Activated T-cell treated with anti-CD3 and anti-CD28 coated beads, Interleukin-2, amount 50 U/mL, for 72 hours (primary cell): ENCODE data around the gene CATSPER1. TPM values are rescaled to one million over a fixed set of nuclear protein-coding genes. Genes with fewer than 3 reads are reported as not detected.
"Not testable (repeated sequence)": the region's sequence is repeated elsewhere in the genome, so short reads cannot be mapped to it uniquely, and the experiment has no call there.

Experiments
- ATAC-seq, 2 donors: fragments of 150-1000 bp; cut with Tn5 transposase; replicated peaks in 1 of 2; 2 replicates each; pipeline ENCODE4 v1.10.0; 2021; ENCODE audit warnings: moderate library complexity in 2 of 2, mild to moderate bottlenecking in 1 of 2
- DNase-seq, 2 donors: peaks; one replicate each; pipeline ENCODE4 v3.0.0; 2021 to 2022; ENCODE audit warnings: mixed read lengths in 1 of 2
- H3K27ac Mint-ChIP-seq: one replicate; pipeline ENCODE4 v1.8.0; 2022; ENCODE audit warnings: mild to moderate bottlenecking, moderate library complexity, mixed read lengths
- H3K27me3 Mint-ChIP-seq: one replicate; pipeline ENCODE4 v1.8.0; 2022; ENCODE audit warnings: low read depth, mixed read lengths
- H3K36me3 Mint-ChIP-seq, 2 donors: one replicate each; pipeline ENCODE4 v1.8.0; 2022; ENCODE audit warnings: mixed read lengths in 2 of 2, mild to moderate bottlenecking in 1 of 2; ENCODE audit not compliant: insufficient read depth in 2 of 2
- H3K4me1 Mint-ChIP-seq: one replicate; pipeline ENCODE4 v1.8.0; 2022; ENCODE audit warnings: low read depth, mixed read lengths
- H3K4me3 Mint-ChIP-seq, 2 donors: one replicate each; pipeline ENCODE4 v1.8.0; 2022; ENCODE audit warnings: mild to moderate bottlenecking in 2 of 2, mixed read lengths in 2 of 2, moderate library complexity in 2 of 2
- H3K9me3 Mint-ChIP-seq, 2 donors: one replicate each; pipeline ENCODE4 v1.8.0; 2022; ENCODE audit warnings: mixed read lengths in 2 of 2
- total RNA-seq, 2 donors: library from RNA; stranded (reverse); gene quantifications; one replicate each; pipeline ENCODE4 v1.2.3, GENCODE V29; 2022

The CATSPER1 gene
- total RNA-seq, 2 donors from 2014 or later = 0.49 TPM; not detected in 1

DNA sequence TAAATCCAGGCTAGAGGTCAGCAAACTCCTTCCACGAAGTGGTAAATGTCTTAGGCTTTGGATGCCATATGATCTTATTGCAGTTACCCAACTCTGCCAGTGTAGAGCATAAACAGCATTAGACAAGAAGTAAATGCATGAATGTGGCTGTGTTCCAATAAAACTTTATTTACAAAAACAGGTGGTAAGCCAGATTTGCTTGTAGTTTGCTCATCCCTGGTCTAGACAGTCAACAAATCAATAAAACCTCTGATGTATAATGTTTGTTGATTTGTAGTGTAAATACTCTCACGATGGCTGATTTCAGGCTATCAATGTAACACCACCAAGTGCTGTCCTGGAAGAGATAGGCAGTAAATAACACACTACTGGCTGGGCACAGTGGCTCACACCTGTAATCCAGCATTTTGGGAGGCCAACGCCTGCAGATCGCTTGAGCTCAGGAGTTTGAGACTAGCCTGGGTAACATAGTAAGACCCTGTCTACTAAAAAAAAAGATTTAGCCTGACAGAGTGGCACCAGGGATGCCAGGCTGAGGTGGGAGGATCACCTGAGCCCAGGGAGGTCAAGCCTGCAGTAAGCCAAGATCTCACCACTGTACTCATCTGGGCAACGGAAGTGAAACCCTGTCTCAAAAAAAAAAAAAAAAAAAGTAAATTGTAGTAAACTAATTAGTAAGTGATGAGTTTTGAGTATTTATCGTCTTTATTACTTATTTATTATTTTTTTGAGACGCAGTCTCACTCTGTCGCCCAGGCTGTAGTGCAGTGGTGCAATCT lies 6.9 kb upstream of the CATSPER1 start:
- H3K9me3 Mint-ChIP-seq = no peaks in the 10 kb centered on the region
- no peak overlapping the region for H3K4me3 Mint-ChIP-seq
- ATAC-seq (no peak), DNase-seq (no peak)
- no peaks in the 10 kb centered on the region for H3K4me1 Mint-ChIP-seq
- no peaks in the 10 kb centered on the region for H3K36me3 Mint-ChIP-seq
- H3K27ac Mint-ChIP-seq = no peak overlapping the region
- peaks cover 7% of the 10 kb centered on the region for H3K27me3 Mint-ChIP-seq

DNA sequence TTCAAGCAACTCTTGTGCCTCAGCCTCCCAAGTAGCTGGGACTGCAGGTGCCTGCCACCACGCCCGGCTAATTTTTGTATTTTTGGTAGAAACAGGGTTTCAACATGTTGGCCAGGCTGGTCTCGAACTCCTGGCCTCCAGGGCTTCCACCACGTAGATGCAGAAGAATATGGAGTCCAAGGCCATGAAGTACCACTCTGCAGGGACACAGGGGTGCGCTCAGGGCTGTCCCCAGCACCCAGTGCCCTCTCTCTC lies 3.2 kb downstream of the CATSPER1 start:
- H3K9me3 Mint-ChIP-seq, H3K4me1 Mint-ChIP-seq, H3K27me3 Mint-ChIP-seq, DNase-seq, ATAC-seq, H3K36me3 Mint-ChIP-seq, H3K4me3 Mint-ChIP-seq, H3K27ac Mint-ChIP-seq: not testable (repeated sequence)

DNA sequence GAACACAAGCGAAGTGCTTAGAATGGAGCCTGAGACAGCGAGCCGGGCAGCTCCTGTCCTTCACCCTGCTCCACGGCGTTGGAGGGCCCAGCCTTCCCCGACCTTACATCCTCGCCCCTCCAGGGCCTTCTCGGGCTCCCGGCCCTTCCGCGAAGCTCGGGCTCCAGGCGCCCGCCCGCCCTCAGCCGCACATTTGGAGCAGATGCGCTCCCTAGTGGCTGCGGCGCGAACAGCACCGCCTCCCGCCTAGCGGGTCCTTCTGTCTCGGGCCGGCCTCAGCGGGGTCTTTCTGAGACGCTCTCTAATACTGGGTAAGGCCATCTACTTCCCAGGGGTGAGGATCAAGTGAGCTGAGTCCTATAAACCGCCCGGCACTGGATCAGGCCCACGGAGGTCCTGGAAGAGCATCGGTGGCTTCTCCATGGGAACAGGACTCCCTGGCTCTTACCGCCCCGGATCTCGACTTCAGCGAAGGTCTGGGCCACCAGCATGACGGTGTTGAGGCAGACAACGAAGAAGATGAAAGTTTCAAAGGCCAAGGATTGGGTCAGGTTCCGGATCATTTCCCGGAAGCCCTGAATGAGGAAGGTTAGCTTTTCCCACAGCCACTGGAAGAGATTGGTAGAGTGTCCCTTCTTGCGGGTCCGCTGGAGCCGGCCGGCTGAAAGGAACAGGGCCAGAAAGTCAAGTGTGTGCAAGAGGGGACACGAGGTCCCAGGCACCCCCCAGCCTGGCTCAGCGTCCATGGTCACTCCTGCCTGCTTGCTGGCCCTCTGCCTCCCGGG lies 3.7 kb downstream of the CATSPER1 start:
- DNase-seq (peak; percentile 80 to 88), ATAC-seq (peak; percentile 84 to 88)
- H3K9me3 Mint-ChIP-seq = no peaks in the 10 kb centered on the region
- H3K4me1 Mint-ChIP-seq = peaks cover 7% of the 10 kb centered on the region
- no peaks in the 10 kb centered on the region for H3K36me3 Mint-ChIP-seq
- H3K27ac Mint-ChIP-seq = no peak overlapping the region
- H3K27me3 Mint-ChIP-seq = peaks cover 7% of the 10 kb centered on the region
- peak overlapping the region; percentile 67 to 76 for H3K4me3 Mint-ChIP-seq

- Mint-ChIP-seq H3K36me3 (no peaks in the 10 kb centered on the region), H3K27ac (no peak overlapping the region), H3K4me3 (peak overlapping the region in 1 of 2 donors; percentile 34), H3K4me1 (peaks cover 12% of the 10 kb centered on the region), H3K27me3 (peaks cover 7% of the 10 kb centered on the region), H3K9me3 (no peaks in the 10 kb centered on the region)
- DNase-seq = peak; percentile 63 to 65
- ATAC-seq = peak; percentile 59 to 87
These were observed 5.5 kb downstream of the CATSPER1 start for GRCh38 chr11:66020618-66021357.

- ATAC-seq (no peak), DNase-seq (no peak)
- H3K36me3 Mint-ChIP-seq = no peaks in the 10 kb centered on the region
- no peak overlapping the region for H3K4me3 Mint-ChIP-seq
- H3K9me3 Mint-ChIP-seq = no peaks in the 10 kb centered on the region
- peaks cover 12% of the 10 kb centered on the region for H3K4me1 Mint-ChIP-seq
- no peak overlapping the region for H3K27ac Mint-ChIP-seq
- H3K27me3 Mint-ChIP-seq = peaks cover 7% of the 10 kb centered on the region
These were observed 6.1 kb downstream of the CATSPER1 start for GRCh38 chr11:66020212-66020611.

DNA sequence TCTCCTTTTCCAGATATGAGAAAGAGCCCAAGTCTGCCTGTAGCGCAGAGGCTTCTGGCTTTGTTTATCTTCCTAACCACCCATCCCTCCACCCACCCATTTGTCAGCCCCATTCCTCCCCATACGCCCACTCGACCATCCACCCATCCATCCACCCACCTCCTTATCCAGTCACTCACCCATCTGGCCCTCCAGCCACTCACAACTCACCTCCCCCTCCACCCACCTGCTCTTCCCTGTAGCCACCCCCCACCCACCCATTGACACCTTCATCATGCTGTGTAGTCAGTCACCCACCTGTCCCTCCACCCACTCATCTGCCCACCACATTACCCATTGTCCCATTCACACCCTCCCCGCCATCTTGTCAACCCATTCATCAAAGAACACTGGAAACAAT lies 9.0 kb downstream of the CATSPER1 start:
- Mint-ChIP-seq H3K9me3 (no peaks in the 10 kb centered on the region), H3K4me3 (no peak overlapping the region), H3K4me1 (peaks cover 7% of the 10 kb centered on the region), H3K27ac (no peak overlapping the region), H3K27me3 (peaks cover 16% of the 10 kb centered on the region), H3K36me3 (no peaks in the 10 kb centered on the region)
- ATAC-seq = no peak
- DNase-seq = no peak

DNA sequence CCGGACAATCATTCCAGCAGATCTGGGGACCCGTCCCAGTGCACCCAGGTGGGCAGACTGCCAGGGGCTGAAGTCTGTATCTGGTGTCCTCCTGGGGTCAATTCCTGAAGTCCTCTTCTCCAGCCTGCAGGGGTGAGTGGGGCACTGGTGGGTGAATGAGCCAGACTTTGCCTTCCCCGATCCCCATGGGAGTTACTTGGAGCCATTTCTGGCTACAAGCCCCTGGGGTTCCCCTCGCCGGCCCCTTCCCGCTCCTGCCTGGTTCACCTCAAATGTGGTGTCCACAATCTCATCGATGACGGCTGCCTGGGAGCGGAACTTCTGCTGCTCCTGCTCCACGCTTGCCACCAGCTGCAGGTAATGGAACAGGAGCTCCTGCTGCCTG lies 9.5 kb downstream of the CATSPER1 start:
- H3K4me1 Mint-ChIP-seq = peaks cover 7% of the 10 kb centered on the region
- H3K27me3 Mint-ChIP-seq = peaks cover 16% of the 10 kb centered on the region
- no peak for ATAC-seq
- no peak overlapping the region for H3K27ac Mint-ChIP-seq
- no peaks in the 10 kb centered on the region for H3K36me3 Mint-ChIP-seq
- H3K4me3 Mint-ChIP-seq = no peak overlapping the region
- H3K9me3 Mint-ChIP-seq = no peaks in the 10 kb centered on the region
- no peak for DNase-seq

- Mint-ChIP-seq H3K9me3 (no peaks in the 10 kb centered on the region), H3K36me3 (no peaks in the 10 kb centered on the region), H3K4me1 (peaks cover 7% of the 10 kb centered on the region), H3K27ac (no peak overlapping the region), H3K4me3 (no peak overlapping the region), H3K27me3 (peaks cover 16% of the 10 kb centered on the region)
- DNase-seq (no peak), ATAC-seq (no peak)
These were observed 10.1 kb downstream of the CATSPER1 start for GRCh38 chr11:66015936-66016792.

- Mint-ChIP-seq H3K27me3 (peaks cover 17% of the 10 kb centered on the region), H3K36me3 (no peaks in the 10 kb centered on the region), H3K4me1 (peaks cover 7% of the 10 kb centered on the region), H3K4me3 (no peak overlapping the region), H3K27ac (no peak overlapping the region), H3K9me3 (no peaks in the 10 kb centered on the region)
- no peak for ATAC-seq
- no peak for DNase-seq
These were observed 10.8 kb downstream of the CATSPER1 start for GRCh38 chr11:66015454-66015881.

GRCh38 chr11:66014804-66015453 lies 11.3 kb downstream of the CATSPER1 start:
- Mint-ChIP-seq H3K36me3 (no peaks in the 10 kb centered on the region), H3K4me1 (peaks cover 7% of the 10 kb centered on the region), H3K27ac (no peak overlapping the region), H3K27me3 (peaks cover 21% of the 10 kb centered on the region), H3K9me3 (no peaks in the 10 kb centered on the region), H3K4me3 (no peak overlapping the region)
- ATAC-seq (no peak), DNase-seq (no peak)

DNA sequence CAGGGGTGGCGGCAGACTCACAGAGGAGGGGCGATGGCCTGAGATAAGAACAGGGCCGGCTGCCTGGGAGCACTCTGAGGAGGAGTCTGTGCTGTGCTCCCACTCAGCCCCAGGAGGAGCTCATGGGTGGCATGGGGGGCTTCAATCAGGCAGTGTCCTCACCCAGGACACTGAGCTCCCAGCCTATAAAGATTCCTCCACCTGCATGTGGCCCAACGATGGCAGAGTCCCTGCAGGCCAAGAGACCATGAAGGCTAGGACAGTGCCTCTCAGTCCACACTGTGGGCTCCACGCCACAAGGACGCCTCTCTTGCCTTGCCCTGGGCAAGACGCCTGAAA lies 12.5 kb downstream of the CATSPER1 start:
- ATAC-seq (no peak), DNase-seq (no peak)
- peaks cover 21% of the 10 kb centered on the region for H3K27me3 Mint-ChIP-seq
- no peak overlapping the region for H3K4me3 Mint-ChIP-seq
- H3K27ac Mint-ChIP-seq = no peak overlapping the region
- peaks cover 7% of the 10 kb centered on the region for H3K4me1 Mint-ChIP-seq
- no peaks in the 10 kb centered on the region for H3K9me3 Mint-ChIP-seq
- H3K36me3 Mint-ChIP-seq = no peaks in the 10 kb centered on the region

- Mint-ChIP-seq H3K27me3 (peaks cover 21% of the 10 kb centered on the region), H3K4me3 (no peak overlapping the region), H3K27ac (no peak overlapping the region), H3K4me1 (peaks cover 7% of the 10 kb centered on the region), H3K36me3 (no peaks in the 10 kb centered on the region), H3K9me3 (no peaks in the 10 kb centered on the region)
- no peak for ATAC-seq
- DNase-seq = no peak
These were observed 13.1 kb downstream of the CATSPER1 start for GRCh38 chr11:66012946-66013761.
